ENCODE measurements around the gene RBBP8NL.

Gene RBBP8NL, protein sequence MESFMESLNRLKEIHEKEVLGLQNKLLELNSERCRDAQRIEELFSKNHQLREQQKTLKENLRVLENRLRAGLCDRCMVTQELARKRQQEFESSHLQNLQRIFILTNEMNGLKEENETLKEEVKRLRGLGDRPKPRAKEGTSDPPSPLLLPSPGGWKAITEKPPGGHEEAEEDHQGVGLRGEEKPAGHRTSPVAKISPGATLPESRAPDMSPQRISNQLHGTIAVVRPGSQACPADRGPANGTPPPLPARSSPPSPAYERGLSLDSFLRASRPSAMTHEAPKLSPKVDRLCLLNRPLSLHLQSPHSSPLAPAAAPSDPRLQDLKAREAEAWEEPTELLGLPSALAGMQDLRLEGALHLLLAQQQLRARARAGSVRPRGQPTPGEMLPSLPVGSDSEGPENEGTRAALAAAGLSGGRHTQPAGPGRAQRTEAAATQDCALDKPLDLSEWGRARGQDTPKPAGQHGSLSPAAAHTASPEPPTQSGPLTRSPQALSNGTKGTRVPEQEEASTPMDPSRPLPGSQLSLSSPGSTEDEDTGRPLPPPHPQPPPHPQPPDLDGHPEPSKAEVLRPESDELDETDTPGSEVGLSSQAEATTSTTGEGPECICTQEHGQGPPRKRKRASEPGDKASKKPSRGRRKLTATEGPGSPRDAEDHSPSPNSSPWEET

GRCh38 chr20:62427172-62428001 lies at the start of gene RBBP8NL:
RBBP8NL (minus strand) TSS chr20:62427539; CDS start chr20:62419647, 7,892 bp downstream.
- no peak for DNase-seq (ENCODE audit: low read depth in 2 of 2)

GRCh38 chr20:62476056-62476838 lies 48.9 kb upstream of the RBBP8NL start:
- no peak for DNase-seq (ENCODE audit: low read depth in 2 of 2)

DNA sequence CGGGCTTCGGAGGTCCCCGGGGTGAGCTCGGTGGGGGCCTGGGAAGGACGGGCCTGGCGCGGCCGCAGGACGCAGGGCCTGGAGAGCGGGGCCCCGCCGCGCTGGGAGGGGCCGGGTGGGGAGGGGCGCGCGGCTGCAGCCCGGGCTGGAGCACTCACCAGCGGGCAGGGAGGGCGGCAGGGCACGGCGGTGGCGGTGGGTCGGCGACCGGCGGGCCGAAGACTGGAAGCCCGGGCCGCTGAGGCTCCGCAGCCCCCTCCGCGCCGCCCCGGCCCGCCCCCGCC lies 48.4 kb upstream of the RBBP8NL start, which contains the start of gene GATA5:
TSS of gene GATA5 (minus strand) at position 224 of the 284 bp plus-strand sequence. CDS start 474 bp downstream, outside the sequence.
- no peak for DNase-seq (ENCODE audit: low read depth in 2 of 2)

- no peak for DNase-seq (ENCODE audit: low read depth in 2 of 2)
Measured at GRCh38 chr20:62475027-62475771, 47.9 kb upstream of the RBBP8NL start.

DNA sequence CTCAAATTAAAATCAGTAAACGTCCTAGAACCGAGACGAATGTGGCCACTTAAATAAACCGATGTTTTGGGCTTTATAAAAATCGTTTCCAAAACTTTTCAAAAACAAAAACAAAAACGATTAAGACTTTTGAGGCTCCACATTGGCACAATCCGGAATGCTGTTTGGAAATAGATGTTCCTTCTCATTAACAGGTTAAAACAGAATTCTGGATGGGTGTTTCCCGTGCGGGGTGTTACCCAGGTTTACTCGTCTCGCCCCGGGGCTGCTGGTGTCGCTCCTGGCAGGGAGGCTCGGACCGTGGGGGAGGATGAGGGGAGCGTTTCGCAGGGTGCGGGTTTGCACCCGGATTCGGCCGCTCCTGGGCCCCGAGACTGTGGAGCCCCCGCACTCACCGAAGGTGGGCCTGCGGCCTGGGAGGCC lies 47.3 kb upstream of the RBBP8NL start:
- no peak for DNase-seq (ENCODE audit: low read depth in 2 of 2)

DNA sequence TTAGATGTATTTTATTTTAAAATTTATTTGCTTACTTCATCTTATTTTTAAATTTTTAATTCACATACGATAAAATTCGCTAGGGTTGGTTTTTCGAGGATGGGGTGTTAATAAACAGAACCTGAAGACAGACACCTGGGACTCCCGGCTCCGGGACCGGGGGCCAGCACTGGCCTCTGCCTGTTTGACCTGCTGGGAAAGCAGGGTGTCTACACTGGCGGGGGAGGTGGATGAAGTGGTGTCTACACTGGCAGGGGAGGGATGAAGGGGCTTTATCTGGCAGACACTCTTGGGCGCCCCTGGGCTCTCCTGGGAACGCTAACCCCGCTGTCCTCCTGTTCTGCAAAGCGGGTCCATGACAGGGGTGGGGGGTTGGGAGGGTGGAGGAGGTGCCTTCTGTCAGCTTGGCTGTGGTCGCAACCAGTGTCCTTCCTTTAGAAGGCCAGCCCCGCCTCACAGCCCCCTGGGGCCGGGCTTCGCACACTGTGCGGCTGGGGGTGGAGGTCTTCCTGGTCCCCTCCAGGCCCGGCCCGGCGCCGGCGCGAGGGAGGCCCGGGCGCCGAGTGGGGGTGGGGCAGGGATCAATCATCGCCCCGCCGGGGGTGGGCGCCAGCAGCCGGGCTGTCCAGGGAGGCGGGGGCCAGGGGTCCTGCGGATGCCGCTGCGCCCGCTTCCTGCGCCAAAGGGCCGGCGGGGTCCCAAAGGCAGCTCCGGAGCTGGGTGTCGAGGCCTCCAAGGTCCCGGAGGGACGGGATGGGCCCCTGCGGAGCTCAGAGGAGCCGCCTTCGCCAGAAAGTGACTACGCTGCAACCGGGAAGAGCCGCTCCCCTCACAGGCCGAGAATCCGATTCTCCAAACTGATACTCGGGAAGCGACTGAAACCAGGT lies 46.6 kb upstream of the RBBP8NL start:
- DNase-seq (ENCODE audit: low read depth in 2 of 2), result no peak

DNA sequence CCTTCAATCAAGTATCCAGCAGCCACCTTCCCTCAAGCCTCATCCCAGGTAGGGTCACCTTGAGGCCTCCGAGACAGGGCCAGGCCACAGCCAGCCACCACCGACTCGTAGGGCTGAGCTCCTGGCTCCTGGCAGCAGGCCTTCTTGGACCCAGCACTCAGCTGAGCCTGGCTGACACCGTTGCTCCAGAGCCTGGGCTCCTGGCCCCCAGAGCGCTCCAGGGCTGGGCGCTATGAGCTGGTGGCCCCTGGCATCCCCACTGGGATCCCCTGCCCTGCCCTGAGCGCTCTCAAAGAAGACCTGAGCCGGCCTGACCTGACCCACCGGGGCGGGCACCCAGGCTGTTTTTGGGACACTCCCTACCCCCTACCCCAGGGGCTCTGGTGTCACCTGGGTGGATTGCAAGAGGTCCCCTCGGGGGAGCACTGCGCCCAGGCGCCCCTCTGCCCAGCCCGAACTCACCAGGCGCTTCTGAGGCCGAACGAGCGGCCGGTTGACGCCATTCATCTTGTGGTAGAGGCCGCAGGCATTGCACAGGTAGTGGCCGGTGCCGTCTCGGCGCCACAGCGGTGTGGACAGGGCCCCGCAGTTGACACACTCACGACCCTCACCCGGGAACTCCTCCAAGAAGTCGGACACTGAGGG lies 45.7 kb upstream of the RBBP8NL start:
- DNase-seq (ENCODE audit: low read depth in 2 of 2), result no peak

DNA sequence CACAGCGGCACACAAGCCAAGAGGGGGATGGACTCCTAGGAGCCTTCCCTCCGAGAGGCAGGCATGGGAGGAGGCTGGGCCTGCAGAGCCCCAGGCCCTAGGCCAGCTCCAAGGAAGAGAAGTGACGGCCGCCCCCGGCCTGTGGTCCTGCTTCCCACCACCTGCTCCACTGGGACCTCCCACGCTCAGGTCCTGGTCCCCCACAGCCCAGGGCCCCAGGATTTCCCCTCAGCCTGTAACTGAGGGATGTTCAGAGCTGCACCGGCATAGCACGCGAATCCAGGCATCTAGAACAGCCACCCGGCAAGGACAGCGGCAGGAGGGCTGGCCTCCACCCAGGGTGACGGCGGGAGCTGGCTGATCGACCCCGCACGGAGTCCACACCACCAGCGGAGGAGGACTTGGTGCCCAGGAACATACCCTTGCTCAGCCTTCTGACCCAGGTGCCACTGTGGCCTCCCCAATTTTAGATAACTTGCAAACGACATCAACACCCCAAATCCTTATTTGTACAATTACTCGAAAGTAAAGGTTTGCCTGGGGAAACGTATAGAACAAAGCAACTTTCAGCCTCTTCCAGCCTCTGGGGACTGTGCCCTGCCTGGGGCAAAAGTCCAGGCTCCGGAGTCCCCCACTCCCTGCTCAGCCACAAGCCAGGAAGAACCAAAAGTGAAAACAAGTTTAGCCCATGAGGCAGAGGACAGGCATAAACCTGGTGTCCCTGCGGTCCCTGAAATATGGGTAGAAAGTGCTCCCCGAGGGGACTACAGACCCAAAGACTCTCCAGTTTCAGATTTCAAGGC lies 45.0 kb upstream of the RBBP8NL start:
- no peak for DNase-seq (ENCODE audit: low read depth in 2 of 2)

GRCh38 chr20:62470459-62470858 lies 43.1 kb upstream of the RBBP8NL start:
- no peak for DNase-seq (ENCODE audit: low read depth in 2 of 2)

DNA sequence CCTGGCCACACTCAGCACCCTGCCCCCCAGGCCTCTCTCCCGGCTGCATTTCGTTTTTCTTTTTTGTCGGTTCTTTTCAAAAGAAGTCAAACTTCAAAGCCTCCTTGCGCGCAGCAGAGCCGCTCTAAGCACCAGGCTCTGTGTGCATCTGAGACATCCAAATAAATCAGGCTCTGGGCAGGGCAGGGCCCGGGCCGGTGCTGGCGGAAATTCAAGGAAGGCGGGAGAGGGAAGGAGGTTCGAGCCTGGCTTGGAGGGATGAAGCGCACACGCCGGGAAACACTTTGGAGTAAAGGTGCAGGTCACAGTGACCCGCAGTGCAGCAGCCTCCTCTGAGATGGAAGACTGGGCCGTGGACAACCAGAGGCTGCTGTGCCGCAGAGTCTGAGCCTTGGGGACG lies 42.7 kb upstream of the RBBP8NL start:
- no peak for DNase-seq (ENCODE audit: low read depth in 2 of 2)

- no peak for DNase-seq (ENCODE audit: low read depth in 2 of 2)
Measured at GRCh38 chr20:62469352-62469751, 42.0 kb upstream of the RBBP8NL start.

- no peak for DNase-seq (ENCODE audit: low read depth in 2 of 2)
Measured at GRCh38 chr20:62466806-62467537, 39.6 kb upstream of the RBBP8NL start.

DNA sequence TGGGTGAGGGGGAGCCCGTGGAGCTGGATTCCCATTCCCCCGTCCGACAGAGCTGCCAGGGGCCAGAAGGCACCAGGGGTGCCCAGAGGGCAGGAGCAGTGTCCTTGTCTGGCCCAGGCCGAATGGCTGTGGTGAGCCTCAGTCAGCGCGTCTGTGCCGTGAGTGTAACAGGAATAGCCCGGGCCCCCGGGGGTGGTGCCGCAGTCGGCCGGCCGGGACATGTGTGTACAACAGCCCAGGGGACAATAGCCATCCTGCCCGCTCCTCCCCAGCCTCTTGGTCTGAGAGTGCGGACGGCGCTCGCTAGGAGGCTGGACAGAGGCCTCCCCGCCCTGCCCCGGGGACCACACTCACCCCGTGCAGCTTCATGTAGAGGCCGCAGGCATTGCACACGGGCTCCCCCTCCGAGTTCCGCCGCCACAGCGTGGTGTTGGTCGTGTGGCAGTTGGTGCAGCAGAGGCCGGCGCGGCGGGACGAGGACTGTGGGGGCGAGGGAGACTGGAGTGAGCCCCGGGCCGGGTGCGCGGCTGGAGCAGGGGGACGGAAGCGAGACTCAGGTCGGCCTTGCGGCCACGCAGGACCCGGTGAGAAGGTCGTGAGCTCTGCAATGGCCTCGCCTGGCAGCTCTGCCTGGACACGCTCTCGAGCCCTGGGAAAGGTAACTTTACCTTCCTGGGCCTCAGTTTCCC lies 38.9 kb upstream of the RBBP8NL start:
- no peak for DNase-seq (ENCODE audit: low read depth in 2 of 2)

DNA sequence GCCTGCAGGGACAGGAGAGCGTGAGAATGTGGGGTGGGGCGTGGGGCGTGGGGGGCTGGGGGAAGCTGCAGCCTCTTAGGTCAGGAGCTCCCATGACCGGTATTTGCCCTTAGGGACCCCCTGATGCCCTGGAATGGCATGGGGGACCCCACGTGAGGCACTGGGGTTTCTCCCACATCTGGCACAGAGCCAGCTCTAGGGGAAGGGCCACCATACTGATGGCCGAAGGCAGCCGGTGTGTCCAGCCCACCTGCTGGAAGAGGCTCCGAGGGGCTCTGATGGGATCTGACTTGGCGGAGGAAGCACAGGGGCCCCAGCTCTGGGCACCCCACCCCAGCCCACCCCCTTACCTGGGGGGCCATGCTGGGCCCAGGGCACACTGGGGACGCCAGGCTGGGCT lies 37.7 kb upstream of the RBBP8NL start:
- DNase-seq (ENCODE audit: low read depth in 2 of 2), result no peak

GRCh38 chr20:62464425-62464770 lies 37.1 kb upstream of the RBBP8NL start:
- DNase-seq (ENCODE audit: low read depth in 2 of 2), result no peak

GRCh38 chr20:62463651-62464424 lies 36.5 kb upstream of the RBBP8NL start:
- no peak for DNase-seq (ENCODE audit: low read depth in 2 of 2)
